Right ventricle myocardium superior (tissue), 1 donor: ENCODE measurements around the gene CNOT4. TPM values are rescaled to one million over a fixed set of nuclear protein-coding genes. Genes with fewer than 3 reads are reported as not detected.

Source experiments
- ATAC-seq: fragments of 200-7000 bp; cut with Tn5 transposase; one replicate; pipeline ENCODE4 v1.9.1; 2020; ENCODE audit warnings: mild to moderate bottlenecking; ENCODE audit not compliant: poor library complexity
- DNase-seq: peaks from one replicate; pipeline ENCODE4 v3.0.0-alpha.2; 2020
- intact Hi-C: fragments of 100-400 bp; cut with DNase I; formaldehyde crosslinking; loops from one replicate; pipeline ENCODE4 v1.11.2; 2022
- long read RNA-seq: library from polyadenylated mRNA; unstranded; transcript quantifications from one replicate; pipeline ENCODE4 v2.0.0, GENCODE V29; 2021
- total RNA-seq: library from RNA; stranded (reverse); fragmentation: NEBNext Ultra II Directional; extraction: Animal tissue kit (Norgen Biotek cat#: 25700); gene quantifications from one replicate; pipeline ENCODE4 v1.2.1, GENCODE V29; 2021
- donor health status: DM: no; HTN: yes; CAD: no; lungs with severe emphysema.

The CNOT4 gene
- 26.7 TPM for total RNA-seq
- long read RNA-seq, full-length matches to known transcripts: 38 of 48 reads
- long read RNA-seq, partial matches to known transcripts: 5 of 48 reads
- long read RNA-seq, other reads (novel, unspliced or antisense): 5 of 48 reads

- intact Hi-C loops: loop anchor here (5.0 kb wide), 1 partner anchor 47 kb away; the partner anchor contains the start of gene NUP205
- ATAC-seq (peak; percentile 98), DNase-seq (peak; percentile 97)
These were observed at the start of gene CNOT4 for GRCh38 chr7:135509839-135510591. Gene CNOT4 (minus strand): TSS chr7:135510102. CDS start chr7:135438331, 71,771 bp downstream.

GRCh38 chr7:135558881-135559280, 49.0 kb upstream of the CNOT4 start:
- intact Hi-C loops: loop anchor here (2.0 to 5.0 kb wide), 2 partner anchors 47 to 278 kb away; partner anchors contain the start of gene CNOT4
- no peak for ATAC-seq
- no peak for DNase-seq

DNA sequence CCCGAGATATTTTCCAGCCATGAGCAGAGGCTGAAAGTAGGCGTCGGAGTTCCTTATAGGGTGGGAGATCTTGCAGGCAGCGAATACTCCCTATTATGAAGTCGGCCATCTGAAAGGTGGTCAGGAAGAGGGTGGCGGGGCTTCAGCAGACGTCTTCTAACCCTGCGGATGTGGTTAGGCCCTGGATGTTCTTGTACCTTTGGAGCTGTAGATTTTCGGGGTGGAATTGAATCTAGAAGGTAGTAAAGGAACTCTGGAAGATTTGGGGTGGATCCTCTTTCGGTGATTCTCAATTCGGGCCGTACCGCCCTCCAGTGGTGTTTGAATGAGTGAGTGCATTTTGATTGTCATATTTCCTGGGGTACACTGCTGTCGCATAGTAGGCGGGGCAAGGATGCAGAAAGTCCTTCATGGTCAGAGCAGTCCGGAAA, 48.5 kb upstream of the CNOT4 start:
- peak; percentile 60 for DNase-seq
- intact Hi-C loops: loop anchor here (2.0 to 5.0 kb wide), 2 partner anchors 46 to 278 kb away; partner anchors contain the start of gene CNOT4
- ATAC-seq: peak; percentile 84

DNA sequence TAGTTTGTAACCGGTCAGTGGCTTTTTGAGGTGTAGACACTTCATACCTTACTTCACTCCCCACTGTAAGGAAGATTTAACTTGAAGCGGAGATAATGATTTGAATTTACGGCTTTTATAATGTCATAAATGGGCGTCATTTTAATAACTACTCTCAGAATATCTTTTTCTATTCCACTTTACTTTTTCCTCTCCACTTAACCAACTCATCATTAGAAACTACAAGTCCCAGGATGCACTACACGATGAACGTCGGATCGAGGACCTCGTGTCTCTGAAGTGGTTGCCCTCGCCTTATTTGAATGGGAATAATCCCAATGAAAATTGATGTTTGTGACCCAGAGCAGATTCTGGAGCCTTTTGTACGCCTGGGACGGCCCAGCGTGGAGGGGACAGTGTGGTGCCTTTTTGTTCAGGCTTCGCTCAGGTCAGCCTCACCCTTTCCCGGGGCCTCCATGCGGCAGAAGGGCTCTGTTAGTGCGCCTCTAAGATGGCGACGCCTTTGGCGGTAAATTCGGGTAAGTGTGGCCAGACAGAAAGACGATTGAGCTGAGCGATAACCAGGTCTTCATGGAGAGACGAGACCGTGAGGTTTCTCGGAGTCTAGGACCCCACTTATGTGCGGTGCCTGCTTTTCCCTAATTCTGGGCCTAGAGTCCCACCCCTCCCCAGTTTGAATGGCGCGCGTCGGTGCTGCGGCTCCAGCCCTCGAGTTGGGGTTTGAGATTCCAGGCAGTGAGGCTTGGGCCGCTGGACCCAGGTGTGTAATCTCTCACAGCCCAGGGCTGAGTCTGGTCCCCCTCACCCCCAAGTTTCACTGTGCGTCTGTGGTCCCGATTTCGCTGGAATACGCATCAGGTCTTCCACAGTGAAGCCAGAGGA, 47.8 kb upstream of the CNOT4 start, which contains the start of gene NUP205:
Gene NUP205, plus strand, starts transcription at position 463 of the 882 bp plus-strand sequence. Its CDS starts 28 bp downstream, at position 491.
- intact Hi-C loops: loop anchor here (2.0 to 5.0 kb wide), 2 partner anchors 45 to 277 kb away; partner anchors contain the start of gene CNOT4

GRCh38 chr7:135553346-135553745, 43.4 kb upstream of the CNOT4 start:
- intact Hi-C loops: no loop called here
- ATAC-seq: no peak
- DNase-seq: no peak

More for the DNA sequence above, 47.8 kb upstream of the CNOT4 start, which contains the start of gene NUP205:
- ATAC-seq: peak; percentile 98
- peak; percentile 81 for DNase-seq

DNA sequence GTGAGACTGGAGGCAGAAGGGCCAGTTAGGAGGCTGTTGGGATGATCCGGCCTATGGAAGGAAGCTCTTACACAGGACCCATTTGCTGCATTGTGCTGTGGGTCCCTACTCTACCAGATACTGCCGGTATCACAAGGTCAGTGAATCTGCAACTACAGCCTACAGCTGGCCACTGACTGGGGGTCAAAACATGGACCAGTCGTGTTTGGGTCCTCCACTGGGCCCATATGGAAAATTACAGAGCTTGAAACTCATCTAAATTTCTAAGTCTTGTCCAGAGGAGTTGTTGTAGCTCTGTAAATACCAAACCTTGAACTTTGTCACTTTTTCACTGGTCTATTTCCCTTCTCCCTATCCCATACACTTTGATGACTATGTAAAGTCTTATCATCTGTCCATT, 42.2 kb upstream of the CNOT4 start:
- ATAC-seq (no peak), DNase-seq (no peak)
- intact Hi-C loops: no loop called here

DNA sequence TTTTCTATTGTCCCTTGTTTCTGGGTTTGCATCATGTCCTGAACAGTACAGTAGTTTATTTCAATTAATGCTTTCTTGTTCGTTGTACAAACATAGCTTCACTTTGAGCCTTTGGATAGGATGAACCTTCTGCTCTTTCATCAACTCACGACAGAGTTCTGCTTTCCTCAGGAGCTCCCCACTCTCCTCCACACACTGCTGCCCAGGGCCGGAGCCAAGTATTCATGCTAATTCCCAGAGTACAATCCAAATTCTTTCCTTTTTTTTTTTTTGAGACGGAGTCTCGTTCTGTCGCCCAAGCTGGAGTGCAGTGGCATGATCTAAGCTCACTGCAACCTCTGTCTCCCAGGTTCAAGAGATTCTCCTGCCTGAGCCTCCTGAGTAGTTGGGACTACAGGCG, 40.3 kb upstream of the CNOT4 start:
- intact Hi-C loops: no loop called here
- DNase-seq: no peak
- ATAC-seq: no peak

GRCh38 chr7:135541029-135541428, 31.1 kb upstream of the CNOT4 start:
- ATAC-seq (no peak), DNase-seq (no peak)
- intact Hi-C loops: no loop called here

- DNase-seq (no peak), ATAC-seq (no peak)
- intact Hi-C loops: no loop called here
These were observed 29.7 kb upstream of the CNOT4 start for GRCh38 chr7:135539629-135540028.

DNA sequence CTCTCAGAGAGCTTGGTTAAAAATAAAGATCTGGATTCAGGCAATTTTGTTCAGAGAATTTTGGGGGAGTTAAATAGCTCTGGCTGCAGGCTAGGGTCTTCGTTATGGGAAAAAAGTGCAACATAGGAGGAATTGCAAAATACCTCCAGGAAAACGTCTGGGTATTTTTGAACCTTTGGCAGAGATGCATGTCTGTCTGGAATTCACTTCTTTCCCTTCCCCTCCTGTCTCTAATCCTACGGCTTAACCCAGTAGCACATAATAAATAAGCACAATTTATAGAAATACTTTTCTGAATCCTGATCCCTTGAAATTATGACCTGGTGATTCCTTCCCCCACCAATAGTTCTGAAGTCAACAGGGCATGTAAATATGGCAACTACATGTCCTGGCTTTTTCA, 28.5 kb upstream of the CNOT4 start:
- ATAC-seq (no peak), DNase-seq (no peak)
- intact Hi-C loops: no loop called here

DNA sequence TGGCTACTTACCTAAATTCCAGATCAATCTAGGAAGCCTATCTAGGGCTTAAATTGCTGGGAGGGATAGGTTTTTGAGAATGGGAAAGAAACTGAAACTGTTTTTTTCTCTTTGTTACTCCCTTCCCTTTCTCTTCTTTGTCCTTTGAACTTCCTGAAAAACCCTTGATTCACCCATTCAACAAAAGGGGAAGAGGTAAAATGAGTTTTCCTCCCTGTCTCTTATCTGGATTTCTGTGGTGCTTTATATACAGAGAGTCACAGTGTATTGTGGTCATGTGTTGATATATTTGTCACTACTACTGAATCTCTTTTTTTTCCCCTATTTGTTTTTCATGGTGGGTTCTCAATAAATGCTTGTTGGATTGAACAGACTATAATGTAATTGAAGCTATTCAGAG, 28.0 kb upstream of the CNOT4 start:
- intact Hi-C loops: no loop called here
- DNase-seq (no peak), ATAC-seq (no peak)

DNA sequence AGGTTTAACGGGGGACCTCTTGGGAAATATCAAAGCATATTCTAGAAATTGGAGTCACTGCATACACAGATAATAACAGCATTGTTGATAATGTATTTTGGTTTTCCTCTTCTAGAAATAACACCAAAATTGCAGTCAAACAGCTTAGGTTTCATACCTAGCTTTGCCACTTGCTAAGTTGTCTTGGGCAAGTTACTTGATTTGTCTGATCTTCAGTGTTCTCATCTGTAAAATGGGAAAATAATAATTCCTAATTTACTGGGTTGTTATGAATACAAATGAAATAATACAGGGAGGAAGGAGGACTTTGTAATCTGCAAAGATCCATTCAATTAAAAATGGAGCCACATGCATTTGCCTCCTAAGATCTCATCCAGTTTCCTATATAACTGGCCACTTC, 27.6 kb upstream of the CNOT4 start:
- intact Hi-C loops: no loop called here
- DNase-seq: no peak
- no peak for ATAC-seq

DNA sequence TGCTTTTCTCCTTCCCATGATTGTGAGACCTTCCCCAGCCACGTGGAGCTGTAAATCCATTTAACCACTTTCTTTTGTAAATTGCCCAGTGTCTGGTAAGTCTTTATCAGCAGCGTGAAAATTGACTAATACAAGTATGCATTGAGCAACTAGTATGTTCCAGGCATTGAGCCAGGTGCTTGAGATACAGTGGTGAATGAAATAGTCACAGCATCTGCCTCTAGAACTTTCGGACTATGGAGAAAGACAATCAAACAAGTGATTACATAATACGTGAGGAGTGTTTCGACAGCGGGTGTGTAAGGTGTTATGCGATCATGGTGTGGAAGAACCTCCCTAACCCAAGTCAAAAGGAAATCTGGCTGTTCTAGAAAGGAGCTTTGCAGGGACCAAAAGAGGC, 26.2 kb upstream of the CNOT4 start:
- intact Hi-C loops: no loop called here
- DNase-seq: no peak
- no peak for ATAC-seq

DNA sequence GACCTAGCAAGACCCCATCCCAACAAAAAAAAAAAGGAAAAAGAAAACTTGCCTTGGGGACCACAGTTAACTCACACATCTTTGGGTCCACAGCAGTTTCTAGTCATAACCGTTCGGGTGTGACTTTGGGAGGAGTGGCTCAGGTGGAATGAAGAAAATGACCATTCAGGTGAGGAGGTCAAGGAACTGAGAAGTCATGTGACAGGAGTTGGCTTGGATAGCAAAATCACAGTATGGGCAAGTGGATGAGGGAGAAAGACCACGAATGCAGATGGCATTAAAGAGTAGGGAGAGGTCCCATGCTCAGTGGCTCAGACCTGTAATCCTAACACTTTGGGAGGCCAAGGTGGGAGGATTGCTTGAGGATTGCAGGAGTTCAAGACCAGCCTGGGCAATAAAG, 17.1 kb upstream of the CNOT4 start:
- DNase-seq (no peak), ATAC-seq (no peak)
- intact Hi-C loops: no loop called here

DNA sequence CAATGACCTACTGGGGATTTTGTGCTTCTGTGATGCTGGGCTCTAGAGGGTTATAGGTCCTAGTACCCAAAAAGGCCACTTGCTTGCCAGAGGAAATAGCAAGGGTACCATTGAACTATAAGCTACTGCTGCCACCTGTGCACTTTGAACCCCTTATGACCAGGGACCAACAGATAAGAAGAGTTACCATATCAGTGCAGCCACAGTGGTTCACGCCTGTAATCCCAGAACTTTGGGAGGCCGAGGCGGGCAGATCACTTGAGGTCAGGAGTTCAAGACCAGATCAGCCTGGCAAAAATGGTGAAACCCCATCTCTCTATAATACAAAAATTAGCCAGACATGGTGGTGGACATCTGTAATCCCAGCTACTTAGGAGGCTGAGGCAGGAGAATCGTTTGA, 15.5 kb upstream of the CNOT4 start:
- ATAC-seq (no peak), DNase-seq (no peak)
- intact Hi-C loops: no loop called here

DNA sequence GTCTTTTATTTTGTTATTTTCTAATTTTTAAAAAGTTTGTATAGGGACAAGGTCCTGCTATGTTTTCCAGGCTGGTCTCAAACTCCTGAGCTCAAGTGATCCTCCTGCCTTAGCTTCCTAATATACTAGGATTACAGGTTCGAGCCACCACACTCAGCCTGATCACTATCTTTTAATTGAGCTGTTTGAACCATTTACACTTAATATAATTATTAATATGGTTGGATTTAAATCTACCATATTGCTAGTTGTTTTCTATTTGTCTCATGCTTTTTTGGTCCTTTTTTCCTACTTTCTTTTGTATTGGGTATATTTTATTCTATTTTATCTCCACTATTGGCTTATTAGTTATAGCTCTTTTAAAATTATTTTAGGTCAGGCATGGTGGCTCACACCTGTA, 13.2 kb upstream of the CNOT4 start:
- ATAC-seq (no peak), DNase-seq (no peak)
- intact Hi-C loops: no loop called here

- DNase-seq: no peak
- no peak for ATAC-seq
- intact Hi-C loops: no loop called here
These were observed 12.6 kb upstream of the CNOT4 start for GRCh38 chr7:135522509-135522908.

DNA sequence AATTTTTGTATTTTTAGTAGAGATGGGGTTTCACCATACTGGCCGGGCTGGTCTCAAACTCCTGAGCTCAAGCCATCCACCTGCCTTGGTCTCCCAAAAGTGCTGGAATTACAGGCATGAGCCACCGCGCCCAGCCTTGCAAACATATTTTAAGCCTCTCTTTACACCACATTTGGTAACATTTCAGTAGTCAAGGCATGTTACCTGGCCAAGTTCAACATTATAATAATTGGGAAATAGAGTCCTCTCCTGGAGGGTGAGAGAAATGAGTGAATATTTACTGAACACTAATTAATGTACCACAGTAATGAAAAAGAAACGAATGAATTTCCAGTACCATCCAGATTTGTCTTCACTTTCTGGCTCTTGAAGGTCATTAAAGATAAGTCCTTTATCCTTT, 10.0 kb upstream of the CNOT4 start:
- DNase-seq: no peak
- intact Hi-C loops: no loop called here
- ATAC-seq: no peak

DNA sequence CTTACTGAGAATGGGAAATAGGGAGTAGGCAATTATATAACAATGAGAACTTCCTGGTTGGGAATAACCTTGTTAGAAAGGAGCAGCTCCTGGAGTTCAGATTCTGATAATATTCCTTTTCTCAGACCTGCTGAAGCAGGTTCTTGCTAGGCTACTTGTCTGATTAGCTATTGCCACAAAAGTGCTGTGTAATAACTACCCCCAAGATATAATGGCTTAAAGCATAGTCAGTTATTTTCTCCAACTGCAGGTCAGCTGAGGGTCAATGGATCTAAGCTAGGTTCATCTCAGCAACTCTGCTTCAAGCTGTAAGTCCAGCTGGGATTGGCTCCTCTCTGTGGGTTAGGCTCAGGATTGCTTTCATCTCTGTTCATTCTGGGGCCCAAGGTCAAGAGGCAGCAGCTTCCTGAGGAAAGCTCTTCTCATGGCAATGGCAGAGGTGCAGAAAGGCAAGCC, 9.4 kb upstream of the CNOT4 start:
- intact Hi-C loops: no loop called here
- ATAC-seq (no peak), DNase-seq (no peak)
